ENCODE data around the gene AVL9.

GRCh38 chr7:32462977-32463376 is 32.3 kb upstream of the AVL9 start:
- TF ChIP-seq CTCF (CRISPR knock-in tag; IDR thresholded peaks at IDR 0.05), result no peak
- TF ChIP-seq NR3C1 (CRISPR knock-in tag; IDR thresholded peaks at IDR 0.05), result no peak
- no peak for TF ChIP-seq POLR2AphosphoS5 (IDR thresholded peaks at IDR 0.05; ENCODE audit: low read depth, low read length)

Measured in HepG2 (cell line).